ENCODE results near the gene OR6B1. TPM values are rescaled to one million over a fixed set of nuclear protein-coding genes. Genes with fewer than 3 reads are reported as not detected.
"Not testable (repeated sequence)": the region's sequence is repeated elsewhere in the genome, so short reads cannot be mapped to it uniquely, and the experiment has no call there.

The OR6B1 gene
- polyA plus RNA-seq, 1 donor from 2014 or later, result not detected

DNA sequence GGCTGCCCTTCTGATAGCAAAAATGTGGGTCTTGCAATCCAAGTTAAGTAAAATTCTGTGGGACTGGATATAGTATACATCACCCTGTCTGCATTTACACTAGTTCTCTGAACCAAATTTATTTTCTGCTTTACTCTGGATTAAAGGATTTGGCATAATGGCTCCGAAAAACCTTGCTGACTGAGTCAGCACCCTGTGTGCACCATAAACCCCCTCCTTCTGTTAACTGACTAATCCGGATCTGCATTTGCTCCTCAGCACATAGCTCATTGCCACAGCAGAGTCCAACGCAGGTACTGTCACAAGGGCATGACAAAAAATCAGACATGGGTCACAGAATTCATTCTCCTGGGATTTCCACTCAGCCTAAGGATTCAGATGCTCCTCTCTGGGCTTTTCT is 50.0 kb downstream of the OR6B1 start:
- Histone ChIP-seq H3K9ac (ENCODE audit: low read length) (no peak overlapping the region), H2AFZ (ENCODE audit: low read depth, low read length) (no peak overlapping the region), H3F3A (ENCODE audit: insufficient read depth, low read length, poor library complexity, severe bottlenecking) (no peaks in the 10 kb centered on the region), H3K9me3 (ENCODE audit: low read length) (no peaks in the 10 kb centered on the region), H3K4me3 (ENCODE audit: low read length) (no peak overlapping the region), H3K4me2 (ENCODE audit: low read length) (no peak overlapping the region), H3K9me2 (ENCODE audit: insufficient read depth, low read length) (no peaks in the 10 kb centered on the region), H3K36me3 (ENCODE audit: insufficient read depth, low read length) (no peaks in the 10 kb centered on the region), H3K27me3 (ENCODE audit: insufficient read depth, low read depth, low read length) (no peaks in the 10 kb centered on the region), H4K20me1 (ENCODE audit: insufficient read depth) (no peaks in the 10 kb centered on the region), H3K27ac (ENCODE audit: low read length) (no peak overlapping the region), H3K79me2 (replicated peaks; ENCODE audit: insufficient read depth, low read length) (no peaks in the 10 kb centered on the region)
- TF ChIP-seq EZH2 (IDR thresholded peaks at IDR 0.05; ENCODE audit: borderline replicate concordance, insufficient read depth, low read length, poor library complexity, severe bottlenecking) (no peak), MXI1 (conservative IDR thresholded peaks at IDR 0.05; ENCODE audit: poor library complexity, severe bottlenecking) (no peak), POLR2AphosphoS5 (IDR thresholded peaks at IDR 0.05) (no peak), RAD21 (conservative IDR thresholded peaks at IDR 0.05) (no peak), TAF1 (IDR thresholded peaks at IDR 0.05; ENCODE audit: low read depth) (no peak), SMC3 (conservative IDR thresholded peaks at IDR 0.05; ENCODE audit: poor library complexity) (no peak)

DNA sequence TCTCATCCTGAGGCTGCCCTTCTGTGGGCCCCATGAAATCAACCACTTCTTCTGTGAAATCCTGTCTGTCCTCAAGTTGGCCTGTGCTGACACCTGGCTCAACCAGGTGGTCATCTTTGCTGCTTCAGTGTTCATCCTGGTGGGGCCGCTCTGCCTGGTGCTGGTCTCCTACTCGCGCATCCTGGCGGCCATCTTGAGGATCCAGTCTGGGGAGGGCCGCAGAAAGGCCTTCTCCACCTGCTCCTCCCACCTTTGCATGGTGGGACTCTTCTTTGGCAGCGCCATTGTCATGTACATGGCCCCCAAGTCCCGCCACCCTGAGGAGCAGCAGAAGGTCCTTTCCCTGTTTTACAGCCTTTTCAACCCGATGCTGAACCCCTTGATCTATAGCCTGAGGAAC is 50.8 kb downstream of the OR6B1 start:
- H3K4me3 ChIP-seq (ENCODE audit: low read length); H3K4me2 ChIP-seq (ENCODE audit: low read length); H4K20me1 ChIP-seq (ENCODE audit: insufficient read depth); H3K27me3 ChIP-seq (ENCODE audit: insufficient read depth, low read depth, low read length); H3F3A ChIP-seq (ENCODE audit: insufficient read depth, low read length, poor library complexity, severe bottlenecking); H3K36me3 ChIP-seq (ENCODE audit: insufficient read depth, low read length); H3K9ac ChIP-seq (ENCODE audit: low read length); H2AFZ ChIP-seq (ENCODE audit: low read depth, low read length); H3K9me2 ChIP-seq (ENCODE audit: insufficient read depth, low read length); H3K79me2 ChIP-seq (replicated peaks; ENCODE audit: insufficient read depth, low read length); H3K9me3 ChIP-seq (ENCODE audit: low read length); H3K27ac ChIP-seq (ENCODE audit: low read length): not testable (repeated sequence)

DNA sequence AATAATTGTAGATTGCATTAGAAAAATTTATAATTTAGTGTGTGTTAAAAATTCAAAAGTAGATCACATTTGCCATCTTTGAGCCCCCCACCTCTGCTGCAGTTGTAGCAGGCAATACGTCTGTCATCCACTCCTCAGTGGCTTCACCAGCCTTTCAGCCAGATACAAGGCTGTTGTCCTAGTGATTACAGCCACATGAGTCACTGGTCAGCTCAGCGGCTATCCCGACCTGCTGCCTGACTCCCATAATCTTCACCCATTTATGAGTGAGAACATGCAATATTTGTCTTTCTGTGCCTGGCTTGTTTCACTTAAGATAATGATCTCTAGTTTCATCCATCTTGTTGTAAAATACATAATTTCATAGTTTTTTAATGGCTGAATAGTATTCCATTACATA is 57.8 kb downstream of the OR6B1 start:
- H3K4me3 ChIP-seq (ENCODE audit: low read length), result no peak overlapping the region
- H3K79me2 ChIP-seq (replicated peaks; ENCODE audit: insufficient read depth, low read length), result no peaks in the 10 kb centered on the region
- H3K36me3 ChIP-seq (ENCODE audit: insufficient read depth, low read length), result no peaks in the 10 kb centered on the region
- no peak for TF ChIP-seq EZH2 (IDR thresholded peaks at IDR 0.05; ENCODE audit: borderline replicate concordance, insufficient read depth, low read length, poor library complexity, severe bottlenecking)
- H3K27ac ChIP-seq (ENCODE audit: low read length), result no peak overlapping the region
- H3F3A ChIP-seq (ENCODE audit: insufficient read depth, low read length, poor library complexity, severe bottlenecking), result no peaks in the 10 kb centered on the region
- no peak overlapping the region for H2AFZ ChIP-seq (ENCODE audit: low read depth, low read length)
- H4K20me1 ChIP-seq (ENCODE audit: insufficient read depth), result no peaks in the 10 kb centered on the region
- no peak overlapping the region for H3K9ac ChIP-seq (ENCODE audit: low read length)
- no peaks in the 10 kb centered on the region for H3K9me2 ChIP-seq (ENCODE audit: insufficient read depth, low read length)
- H3K9me3 ChIP-seq (ENCODE audit: low read length), result no peaks in the 10 kb centered on the region
- H3K27me3 ChIP-seq (ENCODE audit: insufficient read depth, low read depth, low read length), result no peaks in the 10 kb centered on the region
- H3K4me2 ChIP-seq (ENCODE audit: low read length), result no peak overlapping the region

Other genes starting within 250 kb of the OR6B1 start
- gene CTAGE6, start 242.6 kb upstream of the OR6B1 start, polyA plus RNA-seq, result not detected in 2 replicates
- 172 and 182 TPM in 2 replicates for gene TCAF1, start 98.1 kb upstream of the OR6B1 start, polyA plus RNA-seq
- gene OR2F2, start 65.1 kb upstream of the OR6B1 start, polyA plus RNA-seq, result not detected in 2 replicates
- gene OR2F1, start 45.5 kb upstream of the OR6B1 start, polyA plus RNA-seq, result 0.36 TPM in 1 of 2 replicates, not detected in the other
- gene OR2A5, start 48.6 kb downstream of the OR6B1 start, polyA plus RNA-seq, result not detected in 2 replicates
- gene OR2A25, start 69.5 kb downstream of the OR6B1 start, polyA plus RNA-seq, result not detected in 2 replicates
- gene OR2A12, start 86.0 kb downstream of the OR6B1 start, polyA plus RNA-seq, result not detected in 2 replicates
- not detected in 2 replicates for gene OR2A2, start 109.3 kb downstream of the OR6B1 start, polyA plus RNA-seq
- not detected in 2 replicates for gene OR2A14, start 122.9 kb downstream of the OR6B1 start, polyA plus RNA-seq
- not detected in 2 replicates for gene CTAGE4, start 183.1 kb downstream of the OR6B1 start, polyA plus RNA-seq
- not detected in 2 replicates for gene ARHGEF35, start 195.5 kb downstream of the OR6B1 start, polyA plus RNA-seq
- gene OR2A42, start 239.3 kb downstream of the OR6B1 start, polyA plus RNA-seq, result not detected in 2 replicates

All from neural cell (in vitro differentiated cells).